ENCODE measurements around the gene FOXE1.

FOXE1 gene

GRCh38 chr9:97848480-97849237 lies 4.4 kb upstream of the FOXE1 start:
- DNase-seq (ENCODE audit: low spot score), result no peak

GRCh38 chr9:97849980-97850379 lies 3.0 kb upstream of the FOXE1 start:
- DNase-seq (ENCODE audit: low spot score), result no peak

- no peak for DNase-seq (ENCODE audit: low spot score)
Observed at GRCh38 chr9:97850746-97851445, 2.1 kb upstream of the FOXE1 start.

GRCh38 chr9:97851446-97851883 lies 1.6 kb upstream of the FOXE1 start:
- DNase-seq (ENCODE audit: low spot score), result no peak

- DNase-seq (ENCODE audit: low spot score), result no peak
Observed at GRCh38 chr9:97852001-97852398, 1.0 kb upstream of the FOXE1 start.

GRCh38 chr9:97852399-97853055 lies 499 bp upstream of the FOXE1 start:
- DNase-seq (ENCODE audit: low spot score), result no peak

GRCh38 chr9:97853844-97854695 lies 1.0 kb downstream of the FOXE1 start:
- DNase-seq (ENCODE audit: low spot score), result no peak

GRCh38 chr9:97854696-97855485 lies 1.9 kb downstream of the FOXE1 start:
- no peak for DNase-seq (ENCODE audit: low spot score)

- DNase-seq (ENCODE audit: low spot score), result no peak
Observed at GRCh38 chr9:97855486-97855875, 2.5 kb downstream of the FOXE1 start.

GRCh38 chr9:97855899-97856298 lies 2.9 kb downstream of the FOXE1 start:
- DNase-seq (ENCODE audit: low spot score), result no peak

GRCh38 chr9:97856857-97857605 lies 4.0 kb downstream of the FOXE1 start:
- no peak for DNase-seq (ENCODE audit: low spot score)

GRCh38 chr9:97857606-97858392 lies 4.8 kb downstream of the FOXE1 start:
- DNase-seq (ENCODE audit: low spot score), result no peak

GRCh38 chr9:97858393-97858713 lies 5.3 kb downstream of the FOXE1 start:
- no peak for DNase-seq (ENCODE audit: low spot score)

GRCh38 chr9:97858826-97859225 lies 5.8 kb downstream of the FOXE1 start:
- no peak for DNase-seq (ENCODE audit: low spot score)

- DNase-seq (ENCODE audit: low spot score), result no peak
Observed at GRCh38 chr9:97859346-97859745, 6.3 kb downstream of the FOXE1 start.

- no peak for DNase-seq (ENCODE audit: low spot score)
Observed at GRCh38 chr9:97860451-97861147, 7.6 kb downstream of the FOXE1 start.

- no peak for DNase-seq (ENCODE audit: low spot score)
Observed at GRCh38 chr9:97861148-97861475, 8.1 kb downstream of the FOXE1 start.

GRCh38 chr9:97863314-97863713 lies 10.3 kb downstream of the FOXE1 start:
- DNase-seq (ENCODE audit: low spot score), result no peak

GRCh38 chr9:97864396-97864795 lies 11.4 kb downstream of the FOXE1 start:
- no peak for DNase-seq (ENCODE audit: low spot score)

Measured in iPS-NIHi11 (cell line).